Mesenteric fat pad (tissue), 1 donor: ENCODE measurements around the gene SPACA9. TPM values are rescaled to one million over a fixed set of nuclear protein-coding genes. Genes with fewer than 3 reads are reported as not detected.

Source experiments
- DNase-seq: peaks from one replicate; pipeline ENCODE4 v3.0.0-alpha.2; 2020; ENCODE audit warnings: low spot score
- long read RNA-seq: library from polyadenylated mRNA; unstranded; transcript quantifications from one replicate; pipeline ENCODE4 v2.0.0, GENCODE V29; 2020
- total RNA-seq: library from RNA; stranded (reverse); fragmentation: NEBNext Ultra II Directional; extraction: Animal tissue kit (Norgen Biotek cat#: 25700); gene quantifications from one replicate; pipeline ENCODE4 v1.2.1, GENCODE V29; 2021
- donor health status: DM: yes; HTN: yes; CAD: no.

The SPACA9 gene
- total RNA-seq, result 3.9 TPM
- long read RNA-seq, transcript SPACA9-203 (4 exons, 2,536 nt), result major isoform, 5 of 9 reads
- long read RNA-seq, partial matches to known transcripts, result 1 of 9 reads
- long read RNA-seq, other reads (novel, unspliced or antisense), result 2 of 9 reads

- DNase-seq, result no peak
These were observed at the start of gene SPACA9 for GRCh38 chr9:132878695-132879456. Gene SPACA9 (plus strand): TSS chr9:132878898. CDS start chr9:132883948, 5,050 bp downstream.

GRCh38 chr9:132832171-132832881 is 46.4 kb upstream of the SPACA9 start:
- peak; percentile 28 for DNase-seq

GRCh38 chr9:132833550-132834121 is 45.1 kb upstream of the SPACA9 start:
- DNase-seq, result peak; percentile 71

- peak; percentile 8 for DNase-seq
These were observed 44.4 kb upstream of the SPACA9 start for GRCh38 chr9:132834343-132834742.

- DNase-seq, result peak; percentile 57
These were observed 41.0 kb upstream of the SPACA9 start for GRCh38 chr9:132837501-132838286.

GRCh38 chr9:132838291-132838690 is 40.4 kb upstream of the SPACA9 start:
- DNase-seq, result peak; percentile 30

- DNase-seq, result peak; percentile 68
These were observed 37.7 kb upstream of the SPACA9 start for GRCh38 chr9:132840980-132841379.

- DNase-seq, result peak; percentile 33
These were observed 36.3 kb upstream of the SPACA9 start for GRCh38 chr9:132842124-132843044.

- no peak for DNase-seq
These were observed 32.4 kb upstream of the SPACA9 start for GRCh38 chr9:132846109-132846917.

- no peak for DNase-seq
These were observed 31.7 kb upstream of the SPACA9 start for GRCh38 chr9:132846918-132847515.

GRCh38 chr9:132849185-132849706 is 29.5 kb upstream of the SPACA9 start:
- no peak for DNase-seq

GRCh38 chr9:132853482-132853881 is 25.2 kb upstream of the SPACA9 start:
- no peak for DNase-seq

GRCh38 chr9:132854832-132855231 is 23.9 kb upstream of the SPACA9 start:
- no peak for DNase-seq

- DNase-seq, result no peak
These were observed 22.8 kb upstream of the SPACA9 start for GRCh38 chr9:132855904-132856303.

GRCh38 chr9:132857031-132857430 is 21.7 kb upstream of the SPACA9 start:
- no peak for DNase-seq

GRCh38 chr9:132857616-132858342 is 20.9 kb upstream of the SPACA9 start:
- DNase-seq, result no peak

- DNase-seq, result no peak
These were observed 19.9 kb upstream of the SPACA9 start for GRCh38 chr9:132858751-132859150.

- DNase-seq, result no peak
These were observed 17.0 kb upstream of the SPACA9 start for GRCh38 chr9:132861666-132862065.
